NB4 (cell line): Measurements from ENCODE around the gene TMPRSS11F.

Source experiments
- MYC ChIP-seq: IDR thresholded peaks from 2 replicates; pipeline ENCODE4 v1.6.1; 2011; ENCODE audit warnings: low read depth, low read length
- POLR2A ChIP-seq: IDR thresholded peaks from 2 replicates; pipeline ENCODE4 v1.6.1; 2011; ENCODE audit warnings: mild to moderate bottlenecking; ENCODE audit not compliant: insufficient read length; ENCODE audit errors: extremely low read depth
- TF ChIP-seq, protein P1 (sequence below): IDR thresholded peaks from one replicate; pipeline ENCODE4 v1.5.1; 2012; ENCODE audit warnings: low read depth, low read length

DNA sequence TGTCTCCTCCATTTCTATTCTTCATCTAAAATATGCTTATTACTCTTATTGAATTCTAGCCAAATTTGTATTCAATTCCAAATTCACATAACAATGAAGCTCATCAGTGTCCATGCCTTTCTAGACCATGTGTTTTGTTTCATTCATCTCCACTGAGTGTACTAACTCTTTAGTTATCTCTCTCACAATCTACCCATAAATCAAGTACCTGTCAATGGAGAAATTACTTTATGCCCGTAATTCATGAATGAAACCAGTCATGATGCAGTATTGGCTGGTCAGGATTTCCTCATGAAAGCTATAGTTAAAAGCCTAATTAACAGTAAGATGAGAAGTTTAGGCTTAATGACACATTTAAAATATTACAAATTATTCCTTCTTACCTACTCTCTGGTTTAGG is 12.2 kb upstream of the TMPRSS11F start:
- TF ChIP-seq, protein P1, sequence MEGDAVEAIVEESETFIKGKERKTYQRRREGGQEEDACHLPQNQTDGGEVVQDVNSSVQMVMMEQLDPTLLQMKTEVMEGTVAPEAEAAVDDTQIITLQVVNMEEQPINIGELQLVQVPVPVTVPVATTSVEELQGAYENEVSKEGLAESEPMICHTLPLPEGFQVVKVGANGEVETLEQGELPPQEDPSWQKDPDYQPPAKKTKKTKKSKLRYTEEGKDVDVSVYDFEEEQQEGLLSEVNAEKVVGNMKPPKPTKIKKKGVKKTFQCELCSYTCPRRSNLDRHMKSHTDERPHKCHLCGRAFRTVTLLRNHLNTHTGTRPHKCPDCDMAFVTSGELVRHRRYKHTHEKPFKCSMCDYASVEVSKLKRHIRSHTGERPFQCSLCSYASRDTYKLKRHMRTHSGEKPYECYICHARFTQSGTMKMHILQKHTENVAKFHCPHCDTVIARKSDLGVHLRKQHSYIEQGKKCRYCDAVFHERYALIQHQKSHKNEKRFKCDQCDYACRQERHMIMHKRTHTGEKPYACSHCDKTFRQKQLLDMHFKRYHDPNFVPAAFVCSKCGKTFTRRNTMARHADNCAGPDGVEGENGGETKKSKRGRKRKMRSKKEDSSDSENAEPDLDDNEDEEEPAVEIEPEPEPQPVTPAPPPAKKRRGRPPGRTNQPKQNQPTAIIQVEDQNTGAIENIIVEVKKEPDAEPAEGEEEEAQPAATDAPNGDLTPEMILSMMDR = no peak
- TF ChIP-seq POLR2A (no peak), MYC (no peak)
